Measurements from ENCODE around the gene APBB2. TPM values are rescaled to one million over a fixed set of nuclear protein-coding genes. Genes with fewer than 3 reads are reported as not detected.

The APBB2 gene
- total RNA-seq, 2 donors from 2014 or later = 56.1 to 64.8 TPM

GRCh38 chr4:40874901-40875300 is 339.4 kb downstream of the APBB2 start:
- Histone ChIP-seq H3K27ac (ENCODE audit: low read depth, low read length) (peak overlapping the region; percentile 42), H3K4me1 (ENCODE audit: control insufficient read depth, insufficient read depth, low read length) (peaks cover 23% of the 10 kb centered on the region), H3K27me3 (ENCODE audit: control insufficient read depth, insufficient read depth, low read length, poor library complexity, severe bottlenecking) (no peaks in the 10 kb centered on the region), H3K4me3 (ENCODE audit: low read length) (peak overlapping the region; percentile 69), H3K9me3 (ENCODE audit: control insufficient read depth, low read length) (no peaks in the 10 kb centered on the region), H3K9ac (ENCODE audit: extremely low read depth, low read length, poor library complexity, severe bottlenecking) (peak overlapping the region; percentile 6), H3K36me3 (ENCODE audit: control insufficient read depth, insufficient read depth, low read length) (peaks cover under 1% of the 10 kb centered on the region)
- Mint-ChIP-seq H3K9me3 (no peaks in the 10 kb centered on the region), H3K27me3 (ENCODE audit: insufficient read depth) (no peaks in the 10 kb centered on the region), H3K4me1 (peaks cover 41% of the 10 kb centered on the region), H3K27ac (peak overlapping the region; percentile 95), H3K36me3 (ENCODE audit: low read depth) (peaks cover 11% of the 10 kb centered on the region), H3K4me3 (peak overlapping the region; percentile 22)
- no peak for TF ChIP-seq CTCF (conservative IDR thresholded peaks at IDR 0.05)
- no peak for DNase-seq
- WGBS, 2 experiments (ENCODE audit: insufficient coverage in 1 of 2, insufficient read length in 1 of 2) = 46 to 50% methylated on average over 2 to 3 of the region's 3 CpGs

GRCh38 chr4:40874331-40874730 is 340.0 kb downstream of the APBB2 start:
- no peak for TF ChIP-seq CTCF (conservative IDR thresholded peaks at IDR 0.05)
- H3K4me1 Mint-ChIP-seq = peaks cover 41% of the 10 kb centered on the region
- no peaks in the 10 kb centered on the region for H3K27me3 Mint-ChIP-seq (ENCODE audit: insufficient read depth)
- peak overlapping the region; percentile 69 for H3K4me3 ChIP-seq (ENCODE audit: low read length)
- peak overlapping the region; percentile 42 for H3K27ac ChIP-seq (ENCODE audit: low read depth, low read length)
- peaks cover 9% of the 10 kb centered on the region for H3K36me3 Mint-ChIP-seq (ENCODE audit: low read depth)
- 41 to 67% methylated on average over 6 to 7 of the region's 7 CpGs for WGBS, 2 experiments (ENCODE audit: insufficient coverage in 1 of 2, insufficient read length in 1 of 2)
- H3K27ac Mint-ChIP-seq = peak overlapping the region; percentile 95
- H3K4me3 Mint-ChIP-seq = peak overlapping the region; percentile 22
- H3K27me3 ChIP-seq (ENCODE audit: control insufficient read depth, insufficient read depth, low read length, poor library complexity, severe bottlenecking) = no peaks in the 10 kb centered on the region
- peak overlapping the region; percentile 6 for H3K9ac ChIP-seq (ENCODE audit: extremely low read depth, low read length, poor library complexity, severe bottlenecking)
- peak; percentile 78 for DNase-seq
- peaks cover 23% of the 10 kb centered on the region for H3K4me1 ChIP-seq (ENCODE audit: control insufficient read depth, insufficient read depth, low read length)
- H3K9me3 ChIP-seq (ENCODE audit: control insufficient read depth, low read length) = no peaks in the 10 kb centered on the region
- H3K9me3 Mint-ChIP-seq = no peaks in the 10 kb centered on the region
- H3K36me3 ChIP-seq (ENCODE audit: control insufficient read depth, insufficient read depth, low read length) = no peaks in the 10 kb centered on the region

- no peak overlapping the region for H3K9ac ChIP-seq (ENCODE audit: extremely low read depth, low read length, poor library complexity, severe bottlenecking)
- 96 to 97% methylated on average over 7 of the region's 7 CpGs for whole genome bisulfite sequencing, 2 experiments (ENCODE audit: insufficient coverage in 1 of 2, insufficient read length in 1 of 2)
- Mint-ChIP-seq H3K27me3 (ENCODE audit: insufficient read depth) (no peaks in the 10 kb centered on the region), H3K4me1 (peaks cover 26% of the 10 kb centered on the region), H3K9me3 (no peaks in the 10 kb centered on the region), H3K27ac (no peak overlapping the region), H3K36me3 (ENCODE audit: low read depth) (peaks cover 9% of the 10 kb centered on the region), H3K4me3 (no peak overlapping the region)
- no peaks in the 10 kb centered on the region for H3K36me3 ChIP-seq (ENCODE audit: control insufficient read depth, insufficient read depth, low read length)
- H3K4me1 ChIP-seq (ENCODE audit: control insufficient read depth, insufficient read depth, low read length) = peaks cover 17% of the 10 kb centered on the region
- no peak overlapping the region for H3K4me3 ChIP-seq (ENCODE audit: low read length)
- no peak overlapping the region for H3K27ac ChIP-seq (ENCODE audit: low read depth, low read length)
- DNase-seq = no peak
- TF ChIP-seq CTCF (conservative IDR thresholded peaks at IDR 0.05) = no peak
- no peaks in the 10 kb centered on the region for H3K27me3 ChIP-seq (ENCODE audit: control insufficient read depth, insufficient read depth, low read length, poor library complexity, severe bottlenecking)
- H3K9me3 ChIP-seq (ENCODE audit: control insufficient read depth, low read length) = no peaks in the 10 kb centered on the region
Observed at GRCh38 chr4:40871695-40872250, 342.6 kb downstream of the APBB2 start.

Data from endodermal cell (in vitro differentiated cells).